GM18861 (cell line): ENCODE measurements around the gene STK16.
A peak's percentile ranks its signal among the peaks of the same experiment; 100 is the strongest.
"Not testable (repeated sequence)": the region's sequence is repeated elsewhere in the genome, so short reads cannot be mapped to it uniquely, and the experiment has no call there.

Experiments
- ATAC-seq: cut with Tn5 transposase; IDR thresholded peaks from one replicate; pipeline ENCODE4 v1.9.1; 2021; ENCODE audit not compliant: unreplicated experiment

STK16 gene, protein sequence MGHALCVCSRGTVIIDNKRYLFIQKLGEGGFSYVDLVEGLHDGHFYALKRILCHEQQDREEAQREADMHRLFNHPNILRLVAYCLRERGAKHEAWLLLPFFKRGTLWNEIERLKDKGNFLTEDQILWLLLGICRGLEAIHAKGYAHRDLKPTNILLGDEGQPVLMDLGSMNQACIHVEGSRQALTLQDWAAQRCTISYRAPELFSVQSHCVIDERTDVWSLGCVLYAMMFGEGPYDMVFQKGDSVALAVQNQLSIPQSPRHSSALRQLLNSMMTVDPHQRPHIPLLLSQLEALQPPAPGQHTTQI

DNA sequence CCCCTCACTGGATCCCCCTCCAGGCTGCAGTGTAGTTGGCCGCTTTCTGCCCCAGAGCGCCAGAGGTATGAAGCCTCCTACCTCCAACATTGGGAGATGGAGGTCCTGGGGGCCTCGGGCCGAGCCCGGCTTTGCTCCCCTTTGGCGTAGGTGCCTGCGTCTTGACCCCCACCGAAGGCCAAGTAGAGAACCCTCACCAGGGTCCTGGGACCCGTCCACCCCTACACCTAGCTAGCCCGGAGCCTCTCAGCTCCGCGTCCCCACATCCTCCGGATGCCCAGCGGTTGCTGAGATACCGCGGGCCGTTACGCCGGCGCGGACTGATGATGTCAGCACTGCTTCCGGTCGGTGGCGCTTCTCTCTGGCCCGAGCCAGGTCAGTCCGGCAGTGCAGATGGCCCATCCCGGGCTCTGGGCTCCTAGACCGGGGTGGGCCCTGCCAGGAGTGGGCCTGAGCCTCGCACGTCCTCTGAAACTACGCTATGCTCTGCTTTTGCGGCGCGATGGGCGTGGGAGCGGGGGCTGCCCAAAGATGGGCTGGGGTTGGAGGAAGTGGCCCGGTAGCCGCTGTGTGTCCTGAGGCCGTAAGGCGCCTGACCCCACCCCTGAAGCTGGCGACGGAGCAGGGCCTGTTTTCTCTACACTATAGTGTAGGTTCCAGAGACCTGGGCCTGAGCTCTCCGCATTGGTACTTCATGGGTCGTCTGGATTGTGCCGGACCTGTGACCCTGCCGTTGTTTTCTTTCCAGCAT lies at the start of gene STK16, which contains the start of gene GLB1L:
TSS of gene STK16 (plus strand) at position 332 of the 751 bp plus-strand sequence. CDS start 521 bp downstream, outside the sequence.
TSS of gene GLB1L (minus strand) at position 297 of the 751 bp plus-strand sequence. CDS start 1,871 bp downstream, outside the sequence.
- peak; percentile 52 for ATAC-seq

DNA sequence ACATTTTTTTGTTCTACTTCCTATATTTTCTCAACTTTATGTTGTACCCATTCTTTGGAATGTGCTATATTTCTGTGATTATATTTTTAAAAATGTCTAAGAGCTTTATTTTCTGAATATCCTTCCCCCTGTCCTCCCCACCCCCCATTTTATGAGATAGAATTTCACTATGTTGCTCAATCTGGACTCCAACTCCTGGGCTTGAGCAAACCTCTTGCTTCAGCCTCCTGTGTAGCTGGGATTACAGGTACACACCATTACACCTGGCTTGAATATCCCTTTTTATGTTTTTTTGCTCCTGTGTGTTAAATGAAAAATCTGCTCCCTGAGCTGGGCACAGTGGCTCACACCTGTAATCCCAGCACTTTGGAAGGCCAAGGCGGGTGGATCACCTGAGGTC lies 47.9 kb upstream of the STK16 start:
- ATAC-seq = no peak

DNA sequence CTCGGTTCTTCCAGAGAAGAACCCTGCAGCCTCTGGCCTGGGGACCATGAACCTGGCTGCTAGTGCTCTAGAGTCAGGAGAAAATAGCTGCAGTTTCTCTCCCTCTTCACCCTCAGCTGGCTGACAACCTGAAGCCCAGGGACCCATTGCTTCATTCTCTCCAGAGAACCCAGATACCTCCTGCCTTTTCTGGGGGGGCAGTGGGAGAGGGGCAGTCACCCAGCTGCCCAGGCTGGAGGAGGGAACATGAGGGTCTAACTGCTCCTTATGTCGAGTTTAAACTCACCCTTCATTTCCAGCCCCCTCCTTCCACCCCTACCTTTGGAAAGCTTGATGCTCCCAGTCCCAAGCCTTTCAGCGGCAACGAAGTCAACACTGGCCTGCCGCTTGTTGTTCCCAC lies 46.3 kb upstream of the STK16 start:
- no peak for ATAC-seq

DNA sequence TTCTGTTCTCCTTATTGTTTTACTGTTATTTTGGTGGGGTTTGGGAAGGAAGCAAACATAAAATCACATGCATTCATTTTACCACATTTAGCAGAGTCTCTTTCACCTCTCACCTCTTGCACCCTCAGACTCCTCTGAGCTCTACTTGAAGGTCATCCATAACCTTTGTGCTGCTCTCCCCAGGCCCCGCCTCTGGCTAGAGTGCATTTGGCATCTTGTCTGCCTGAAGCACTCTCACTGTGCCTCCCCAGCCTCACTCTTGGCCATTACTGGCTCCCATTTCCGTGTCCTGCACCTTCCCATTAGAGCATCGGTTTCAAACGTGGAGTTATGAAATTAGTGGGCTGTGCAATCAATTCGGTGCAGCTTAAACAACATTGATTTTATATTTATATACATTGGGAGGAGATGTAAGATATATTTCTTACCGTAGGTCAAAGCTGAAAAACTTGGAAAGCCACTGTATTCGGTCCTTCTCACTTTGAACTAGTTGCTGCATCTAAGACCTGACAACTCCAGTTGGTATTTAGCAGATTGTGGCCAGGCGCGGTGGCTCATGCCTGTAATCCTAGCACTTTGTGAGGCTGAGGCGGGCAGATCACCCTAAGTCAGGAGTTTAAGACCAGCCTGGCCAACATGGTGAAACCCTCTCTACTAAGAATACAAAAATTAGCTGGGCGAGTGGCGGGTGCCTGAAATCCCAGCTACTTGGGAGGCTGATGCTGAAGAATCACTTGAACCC lies 45.6 kb upstream of the STK16 start:
- no peak for ATAC-seq

DNA sequence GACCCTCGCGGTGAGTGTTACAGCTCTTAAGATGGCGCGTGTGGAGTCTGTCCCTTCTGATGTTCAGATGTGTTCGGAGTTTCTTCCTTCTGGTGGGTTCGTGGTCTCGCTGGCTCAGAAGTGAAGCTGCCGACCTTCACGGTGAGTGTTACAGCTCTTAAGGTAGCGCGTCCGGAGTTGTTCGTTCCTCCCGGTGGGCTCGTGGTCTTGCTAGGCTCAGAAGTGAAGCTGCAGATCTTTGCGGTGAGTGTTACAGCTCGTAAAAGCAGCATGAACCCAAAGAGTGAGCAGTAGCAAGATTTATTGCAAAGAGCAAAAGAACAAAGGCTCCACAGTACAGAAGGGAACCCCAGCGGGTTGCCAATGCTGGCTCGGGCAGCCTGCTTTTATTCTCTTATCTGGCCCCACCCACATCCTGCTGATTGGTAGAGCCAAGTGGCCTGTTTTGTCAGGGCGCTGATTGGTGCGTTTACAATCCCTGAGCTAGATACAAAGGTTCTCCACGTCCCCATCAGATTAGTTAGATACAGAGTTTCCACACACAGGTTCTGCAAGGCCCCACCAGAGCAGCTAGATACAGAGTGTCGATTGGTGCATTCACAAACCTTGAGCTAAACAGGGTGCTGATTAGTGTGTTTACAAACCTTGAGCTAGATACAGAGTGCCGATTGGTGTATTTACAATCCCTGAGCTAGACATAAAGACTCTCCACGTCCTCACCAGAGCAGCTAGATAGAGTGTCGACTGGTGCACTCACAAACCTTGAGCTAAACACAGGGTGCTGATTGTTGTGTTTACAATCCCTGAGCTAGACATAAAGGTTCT lies 44.6 kb upstream of the STK16 start:
- not testable (repeated sequence) for ATAC-seq

DNA sequence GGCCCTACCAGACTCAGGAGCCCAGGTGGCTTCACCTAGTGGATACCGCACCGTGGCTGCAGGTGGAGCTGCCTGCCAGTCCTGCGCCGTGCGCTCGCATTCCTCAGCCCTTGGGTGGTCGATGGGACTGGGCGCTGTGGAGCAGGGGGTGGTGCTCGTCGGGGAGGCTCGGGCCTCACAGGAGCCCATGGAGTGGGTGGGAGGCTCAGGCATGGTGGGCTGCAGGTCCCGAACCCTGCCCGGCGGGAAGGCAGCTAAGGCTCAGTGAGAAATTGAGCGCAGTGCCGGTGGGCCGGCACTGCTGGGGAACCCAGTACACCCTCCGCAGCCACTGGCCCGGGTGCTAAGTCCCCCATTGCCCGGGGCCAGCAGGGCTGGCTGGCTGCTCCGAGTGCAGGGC lies 43.9 kb upstream of the STK16 start:
- ATAC-seq = not testable (repeated sequence)

DNA sequence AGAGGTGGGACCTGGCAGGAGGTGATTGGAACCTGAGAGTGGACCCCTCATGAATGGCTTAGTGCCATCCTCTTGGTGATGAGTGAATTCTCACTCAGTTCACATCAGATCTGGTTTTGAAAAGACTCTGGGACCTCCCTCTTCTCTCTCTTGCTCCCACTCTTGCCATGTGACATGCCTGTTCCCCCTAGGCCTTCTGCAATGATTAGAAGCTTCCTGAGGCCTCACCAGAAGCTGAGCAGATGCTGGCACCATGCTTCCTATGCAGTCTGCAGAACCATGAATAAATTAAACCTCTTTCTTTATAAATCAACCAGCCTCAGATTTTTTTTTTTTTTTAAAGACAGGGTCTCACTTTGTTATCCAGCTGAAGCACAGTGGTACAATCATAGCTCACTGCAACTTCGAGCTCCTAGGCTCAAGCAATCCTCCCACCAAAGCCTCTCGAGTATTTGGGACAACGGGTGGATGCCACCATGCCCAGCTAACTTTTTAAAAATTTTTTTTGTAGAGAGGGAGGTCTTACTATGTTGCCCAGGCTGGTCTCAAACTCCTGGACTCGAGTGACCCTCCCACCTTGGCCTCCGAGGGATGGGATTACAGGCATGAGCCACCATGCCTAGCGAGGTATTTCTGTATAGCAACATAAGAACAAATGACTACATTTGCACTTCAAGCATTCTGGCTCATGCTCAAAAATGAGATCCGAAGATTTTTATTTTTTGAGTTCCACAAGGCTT lies 40.7 kb upstream of the STK16 start:
- ATAC-seq = no peak

DNA sequence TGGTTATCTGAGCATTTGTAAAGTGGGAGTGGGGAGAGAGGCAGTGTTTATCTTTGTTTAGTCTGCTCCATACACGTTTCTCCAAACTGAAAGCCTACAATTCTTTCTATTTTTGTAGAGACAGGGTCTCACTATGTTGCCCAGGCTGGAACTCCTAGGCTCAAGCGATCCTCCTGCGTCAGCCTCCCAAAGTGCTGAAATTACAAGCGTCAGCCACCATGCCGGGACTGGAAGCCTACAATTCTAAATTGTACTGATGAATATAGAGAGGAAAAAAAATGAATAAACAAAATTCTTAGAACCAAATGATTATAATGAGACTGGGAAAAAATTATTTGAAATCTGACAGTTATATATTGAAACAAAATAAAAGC lies 40.1 kb upstream of the STK16 start:
- ATAC-seq = no peak

DNA sequence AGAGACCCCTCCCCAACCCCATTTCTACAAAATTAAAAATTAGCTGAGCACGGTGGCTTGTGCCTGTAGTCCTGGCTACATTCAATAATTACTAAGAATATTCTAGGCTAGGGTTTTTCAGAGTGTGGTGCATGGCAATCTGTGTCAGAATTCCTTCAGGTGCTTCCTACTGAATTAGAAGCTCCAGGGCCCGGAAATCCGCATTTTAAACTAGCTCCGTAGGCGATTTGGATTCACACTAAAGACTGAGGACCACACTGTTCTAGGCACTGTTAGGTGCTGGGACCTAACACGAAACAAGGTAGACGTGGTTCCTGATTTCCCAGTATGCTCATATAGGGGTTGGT lies 39.3 kb upstream of the STK16 start:
- ATAC-seq = no peak

DNA sequence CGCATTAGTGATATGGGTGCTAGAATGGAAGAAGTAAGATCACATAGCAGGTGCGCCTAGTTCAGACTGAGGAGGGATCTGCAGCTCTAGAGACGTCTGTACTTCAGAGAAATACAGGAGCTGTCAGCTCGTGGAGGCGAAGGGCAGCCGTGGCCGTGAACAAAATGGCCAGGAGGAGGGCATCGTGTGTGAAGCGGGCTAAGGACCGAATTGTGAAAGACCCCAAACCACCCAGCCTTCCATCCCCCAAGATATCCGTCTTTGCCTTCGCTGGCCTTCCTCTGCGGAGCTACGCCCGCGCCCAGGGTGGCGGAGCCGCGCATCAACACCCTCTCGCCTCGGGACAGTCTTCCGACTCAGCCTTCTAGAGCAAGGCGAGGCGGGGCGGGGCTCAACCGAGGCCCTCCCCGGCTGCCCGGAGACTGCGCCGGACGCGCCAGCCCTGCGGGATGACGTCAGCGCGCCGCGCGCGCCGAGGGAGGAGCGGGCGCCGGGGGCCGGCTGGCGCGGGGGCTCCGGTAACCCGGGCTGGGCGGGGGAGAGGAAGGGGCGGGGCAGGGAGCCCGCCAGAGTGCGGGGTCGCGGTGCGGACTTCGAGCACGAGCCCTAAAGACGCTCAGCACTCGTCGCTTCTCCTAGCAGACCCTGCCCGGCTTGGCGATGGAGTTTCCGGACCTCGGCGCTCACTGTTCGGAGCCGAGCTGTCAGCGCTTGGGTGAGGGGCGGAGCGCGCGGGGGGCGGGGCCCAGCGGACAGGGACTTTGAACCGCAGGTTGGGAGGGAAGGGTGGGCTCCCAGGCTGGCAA lies 38.7 kb upstream of the STK16 start, which contains the start of gene ZFAND2B:
TSS of gene ZFAND2B (plus strand) at position 455 of the 806 bp plus-strand sequence. CDS start at position 661, 206 bp downstream.
- ATAC-seq = peak; percentile 96

DNA sequence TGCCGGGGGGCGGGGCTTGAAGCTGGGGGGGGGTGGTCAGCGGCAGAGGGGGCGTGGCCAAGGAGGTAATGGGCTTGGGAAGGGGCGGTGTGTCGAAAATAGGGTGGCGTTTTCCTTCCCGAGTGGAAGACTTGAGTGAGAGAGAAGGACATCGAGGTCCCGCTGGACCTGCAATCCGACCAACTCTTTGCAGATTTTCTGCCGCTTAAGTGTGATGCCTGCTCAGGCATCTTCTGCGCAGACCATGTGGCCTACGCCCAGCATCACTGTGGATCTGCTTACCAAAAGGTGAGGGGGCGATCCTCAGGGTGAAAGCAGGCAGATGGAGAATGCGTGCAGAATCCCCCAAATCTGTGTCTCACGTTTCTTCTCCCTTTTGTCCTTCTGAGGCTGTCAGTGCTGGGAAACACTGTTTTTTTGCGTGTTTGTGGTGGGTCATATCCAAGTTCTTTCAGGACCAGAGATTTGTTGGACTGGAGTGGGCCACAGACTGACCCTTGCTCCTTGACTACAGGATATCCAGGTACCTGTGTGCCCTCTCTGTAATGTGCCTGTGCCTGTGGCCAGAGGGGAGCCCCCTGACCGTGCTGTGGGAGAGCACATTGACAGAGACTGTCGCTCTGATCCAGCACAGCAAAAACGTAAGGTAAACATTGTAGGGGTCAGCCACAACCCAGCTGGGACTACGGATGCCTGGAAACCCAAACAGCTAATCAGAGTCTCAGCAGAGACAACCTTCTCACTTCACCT lies 38.0 kb upstream of the STK16 start:
- no peak for ATAC-seq

DNA sequence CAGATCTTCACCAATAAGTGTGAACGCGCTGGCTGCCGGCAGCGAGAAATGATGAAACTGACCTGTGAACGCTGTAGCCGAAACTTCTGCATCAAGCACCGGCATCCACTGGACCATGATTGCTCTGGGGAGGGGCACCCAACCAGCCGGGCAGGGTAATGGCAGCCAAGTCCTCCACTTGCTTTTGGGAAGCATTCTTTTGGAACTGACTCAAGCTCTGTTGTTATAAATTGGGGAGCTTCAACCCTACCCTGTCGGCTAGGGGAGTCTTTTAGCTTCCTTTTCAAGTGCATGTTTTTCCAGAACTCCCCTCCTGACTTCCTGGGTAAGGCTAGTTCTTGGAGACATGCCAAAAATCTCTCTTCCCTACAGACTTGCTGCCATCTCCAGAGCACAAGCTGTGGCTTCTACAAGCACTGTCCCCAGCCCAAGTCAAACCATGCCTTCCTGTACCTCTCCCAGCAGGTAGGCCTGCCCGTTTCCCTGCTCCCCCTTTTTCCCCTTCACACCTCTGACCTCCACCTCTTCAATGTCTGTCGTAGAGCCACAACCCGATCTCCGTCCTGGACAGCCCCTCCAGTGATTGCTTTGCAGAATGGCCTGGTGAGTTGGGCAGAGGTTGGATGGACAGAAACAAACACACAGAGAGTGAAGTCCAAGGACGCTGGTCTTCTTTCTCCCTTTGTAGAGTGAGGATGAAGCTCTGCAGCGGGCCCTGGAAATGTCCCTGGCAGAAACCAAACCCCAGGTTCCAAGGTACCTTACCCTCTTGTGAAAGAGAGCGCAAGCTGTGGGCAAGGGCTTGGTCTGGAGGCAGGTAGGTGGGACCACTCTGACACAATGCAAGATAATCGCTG lies 37.2 kb upstream of the STK16 start:
- no peak for ATAC-seq

DNA sequence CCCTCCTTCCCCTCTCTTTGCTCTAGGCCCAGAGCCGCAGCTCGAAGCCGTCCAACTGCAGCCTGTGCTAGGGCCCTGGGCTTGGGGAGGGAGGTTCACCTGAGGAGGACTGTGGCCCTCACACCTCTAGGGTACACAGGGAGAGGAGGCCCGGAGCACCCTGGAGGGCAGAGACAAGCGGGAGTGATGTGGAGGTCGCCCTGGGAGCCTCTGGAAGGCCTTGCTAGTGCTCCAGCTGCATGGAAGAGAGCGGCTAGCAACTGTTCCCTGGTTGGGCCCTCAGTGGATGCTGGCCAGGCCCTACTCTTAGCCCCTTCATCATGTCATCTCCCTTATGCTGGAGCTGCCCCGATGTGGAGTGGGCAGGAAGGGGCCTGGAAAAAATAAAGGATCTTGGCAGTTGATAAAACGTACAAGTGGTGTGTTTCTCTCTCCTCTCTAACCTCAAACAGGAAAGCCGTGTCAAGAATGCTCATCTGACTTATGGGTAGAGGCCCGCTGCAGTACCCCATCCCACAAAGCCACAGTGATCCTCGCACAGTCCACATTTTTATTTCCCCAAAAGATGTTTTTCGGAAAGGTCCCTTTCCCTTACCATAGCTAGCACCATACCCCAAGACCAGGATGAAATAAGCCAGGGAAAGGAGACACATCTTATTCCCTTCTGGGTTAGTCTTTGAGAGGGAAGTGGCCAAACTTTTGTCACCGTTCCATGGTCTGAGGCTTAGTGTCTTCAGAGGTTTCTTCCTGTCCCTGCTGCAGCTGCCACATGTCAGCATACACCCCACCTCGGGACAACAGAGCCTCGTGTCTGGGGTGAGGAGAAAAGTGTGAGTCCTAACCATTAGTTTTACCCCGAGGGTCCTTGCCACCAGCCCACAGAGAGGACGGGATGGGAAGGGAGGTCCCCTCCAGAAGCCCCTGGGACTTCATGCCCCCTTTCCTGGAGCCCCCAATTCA lies 35.8 kb upstream of the STK16 start:
- ATAC-seq = no peak

DNA sequence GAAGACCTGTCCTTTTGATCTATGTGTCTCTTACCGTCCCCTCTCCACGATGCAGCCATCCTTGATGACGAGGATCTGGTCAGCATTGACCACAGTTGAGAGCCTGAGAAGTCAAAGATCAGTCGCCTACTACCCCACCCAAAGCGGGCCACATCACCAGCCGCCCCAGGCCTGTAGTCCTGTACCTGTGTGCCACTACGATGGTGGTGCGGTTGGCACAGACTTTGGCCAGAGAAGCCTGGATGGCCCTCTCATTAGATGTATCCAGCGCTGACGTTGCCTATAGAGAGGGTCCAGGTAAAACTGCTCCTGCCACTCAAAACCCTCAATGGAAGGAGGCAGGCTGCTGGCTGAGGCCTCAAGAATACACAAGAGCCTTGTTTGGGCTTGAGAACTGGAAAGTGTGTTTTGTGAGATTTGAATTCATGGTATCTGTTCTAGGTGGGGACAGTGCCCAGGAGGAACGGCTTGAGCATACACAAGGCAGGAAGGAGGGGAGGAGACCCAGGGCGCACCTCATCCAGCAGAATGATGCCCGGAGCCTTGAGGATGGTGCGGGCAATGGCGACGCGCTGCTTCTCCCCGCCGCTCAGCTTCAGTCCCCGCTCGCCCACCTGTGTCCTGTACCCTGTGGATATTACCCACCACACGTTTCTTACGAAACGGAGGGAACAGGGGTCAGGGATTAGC lies 34.9 kb upstream of the STK16 start:
- ATAC-seq = no peak

DNA sequence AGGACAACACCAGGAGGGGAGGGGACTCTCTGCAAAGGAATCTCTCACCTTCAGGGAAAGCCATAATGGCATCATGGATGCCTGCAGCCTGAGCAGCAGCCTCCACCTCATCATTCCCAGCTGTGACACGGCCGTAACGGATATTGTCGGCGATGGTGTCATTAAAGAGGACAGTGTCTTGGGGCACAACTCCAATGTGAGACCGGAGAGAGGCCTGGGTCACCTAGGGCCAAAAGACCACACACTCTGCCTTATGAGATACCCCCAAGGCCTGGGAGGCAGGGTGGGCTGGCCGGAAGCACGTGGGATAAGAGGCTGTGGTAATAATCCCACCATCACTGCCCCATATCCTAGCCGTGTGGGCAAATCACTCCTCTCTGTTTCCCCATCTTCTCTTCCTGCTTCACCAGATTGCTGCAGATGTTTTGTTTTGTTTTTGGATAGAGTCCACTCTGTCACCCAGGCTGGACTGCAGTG lies 34.4 kb upstream of the STK16 start:
- ATAC-seq = no peak

DNA sequence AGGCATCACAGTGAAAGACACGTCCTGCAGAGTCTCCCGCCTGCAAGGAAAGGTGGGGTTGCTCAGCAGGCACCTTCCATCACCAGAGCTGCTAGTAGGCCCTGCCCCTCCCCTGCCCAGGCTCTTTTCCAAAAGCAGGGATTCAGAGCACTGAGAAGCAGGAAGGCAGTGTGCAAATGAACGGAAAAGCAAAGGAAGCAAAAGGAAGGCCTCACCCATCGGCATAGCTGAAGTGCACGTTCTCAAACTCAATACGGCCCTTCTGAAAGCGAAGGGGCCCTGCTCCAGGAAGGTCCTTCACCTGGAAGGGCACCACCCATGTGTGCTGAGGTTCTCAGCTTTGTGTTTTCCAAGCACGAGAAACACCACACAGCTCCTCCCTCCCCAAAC lies 32.3 kb upstream of the STK16 start:
- no peak for ATAC-seq
